GM12872 (cell line): Measurements from ENCODE around the gene ADCY1.

ENCODE experiments used
- TF ChIP-seq, protein P1 (sequence below): IDR thresholded peaks from 3 replicates; pipeline ENCODE4 v1.5.1; 2011; ENCODE audit warnings: low read depth, mild to moderate bottlenecking, low read length, moderate library complexity; ENCODE audit not compliant: insufficient read depth

The ADCY1 gene

DNA sequence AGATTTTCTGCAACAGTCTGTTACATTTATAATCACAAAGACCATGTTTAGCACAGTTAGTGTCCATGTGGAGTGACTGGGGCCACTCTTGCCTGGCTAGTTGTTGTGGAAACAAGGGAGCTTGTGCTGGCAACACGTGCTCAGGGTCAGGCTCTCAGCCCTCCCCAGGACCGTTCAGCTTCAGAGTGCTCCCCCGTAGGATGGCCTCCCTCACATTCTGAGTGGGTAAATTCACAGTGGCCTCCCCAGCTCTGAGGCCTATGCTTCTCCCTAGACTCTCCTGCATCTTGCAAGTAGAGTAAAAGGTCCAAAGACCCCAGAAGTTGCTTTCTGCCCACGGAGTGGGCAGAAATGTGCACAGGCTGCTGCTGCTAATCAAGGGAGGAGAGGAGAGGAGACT lies 122.3 kb downstream of the ADCY1 start:
- TF ChIP-seq, protein P1, sequence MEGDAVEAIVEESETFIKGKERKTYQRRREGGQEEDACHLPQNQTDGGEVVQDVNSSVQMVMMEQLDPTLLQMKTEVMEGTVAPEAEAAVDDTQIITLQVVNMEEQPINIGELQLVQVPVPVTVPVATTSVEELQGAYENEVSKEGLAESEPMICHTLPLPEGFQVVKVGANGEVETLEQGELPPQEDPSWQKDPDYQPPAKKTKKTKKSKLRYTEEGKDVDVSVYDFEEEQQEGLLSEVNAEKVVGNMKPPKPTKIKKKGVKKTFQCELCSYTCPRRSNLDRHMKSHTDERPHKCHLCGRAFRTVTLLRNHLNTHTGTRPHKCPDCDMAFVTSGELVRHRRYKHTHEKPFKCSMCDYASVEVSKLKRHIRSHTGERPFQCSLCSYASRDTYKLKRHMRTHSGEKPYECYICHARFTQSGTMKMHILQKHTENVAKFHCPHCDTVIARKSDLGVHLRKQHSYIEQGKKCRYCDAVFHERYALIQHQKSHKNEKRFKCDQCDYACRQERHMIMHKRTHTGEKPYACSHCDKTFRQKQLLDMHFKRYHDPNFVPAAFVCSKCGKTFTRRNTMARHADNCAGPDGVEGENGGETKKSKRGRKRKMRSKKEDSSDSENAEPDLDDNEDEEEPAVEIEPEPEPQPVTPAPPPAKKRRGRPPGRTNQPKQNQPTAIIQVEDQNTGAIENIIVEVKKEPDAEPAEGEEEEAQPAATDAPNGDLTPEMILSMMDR, result no peak

DNA sequence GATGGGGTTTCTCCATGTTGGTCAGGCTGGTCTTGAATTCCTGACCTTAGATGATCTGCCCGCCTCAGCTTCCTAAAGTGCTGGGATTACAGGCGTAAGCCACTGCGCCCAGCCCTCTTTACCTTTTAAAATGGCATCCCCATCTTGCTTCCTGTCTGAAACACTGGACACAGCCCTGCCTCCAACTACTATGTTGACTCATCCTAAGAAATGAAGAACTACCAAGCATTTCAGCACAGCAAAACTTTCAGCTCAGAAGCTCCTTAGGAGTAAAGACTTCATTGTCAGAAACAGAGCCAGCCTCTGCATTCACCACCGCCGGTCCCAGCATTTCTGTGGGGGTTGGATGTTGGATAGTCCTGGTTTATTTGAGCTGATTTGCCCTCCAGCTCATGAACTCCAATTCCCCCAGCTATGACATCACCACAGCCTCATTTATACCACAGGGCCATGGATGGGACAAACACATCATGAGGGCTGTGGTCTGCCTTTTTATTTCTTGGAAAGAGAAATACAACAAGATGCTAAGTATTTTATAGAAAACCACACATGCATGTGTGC lies 123.5 kb downstream of the ADCY1 start:
- TF ChIP-seq, protein P1, result no peak

GRCh38 chr7:45698303-45699014 lies 124.3 kb downstream of the ADCY1 start:
- TF ChIP-seq, protein P1, result no peak

DNA sequence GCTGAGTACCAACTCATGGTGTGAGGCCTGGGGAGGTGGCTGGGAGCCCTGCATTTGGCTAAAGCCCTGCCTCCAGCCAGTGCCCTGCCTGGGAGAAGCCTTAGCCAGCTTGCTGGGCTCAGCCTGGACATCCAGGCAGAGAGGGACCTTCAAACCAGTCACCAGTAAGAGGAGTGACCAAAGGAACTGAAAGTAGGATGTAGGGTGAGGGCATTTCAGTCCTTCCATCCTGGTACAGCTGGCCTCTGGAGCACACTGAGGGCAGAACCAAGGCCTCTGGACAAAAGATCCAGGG lies 124.8 kb downstream of the ADCY1 start:
- TF ChIP-seq, protein P1, result no peak

DNA sequence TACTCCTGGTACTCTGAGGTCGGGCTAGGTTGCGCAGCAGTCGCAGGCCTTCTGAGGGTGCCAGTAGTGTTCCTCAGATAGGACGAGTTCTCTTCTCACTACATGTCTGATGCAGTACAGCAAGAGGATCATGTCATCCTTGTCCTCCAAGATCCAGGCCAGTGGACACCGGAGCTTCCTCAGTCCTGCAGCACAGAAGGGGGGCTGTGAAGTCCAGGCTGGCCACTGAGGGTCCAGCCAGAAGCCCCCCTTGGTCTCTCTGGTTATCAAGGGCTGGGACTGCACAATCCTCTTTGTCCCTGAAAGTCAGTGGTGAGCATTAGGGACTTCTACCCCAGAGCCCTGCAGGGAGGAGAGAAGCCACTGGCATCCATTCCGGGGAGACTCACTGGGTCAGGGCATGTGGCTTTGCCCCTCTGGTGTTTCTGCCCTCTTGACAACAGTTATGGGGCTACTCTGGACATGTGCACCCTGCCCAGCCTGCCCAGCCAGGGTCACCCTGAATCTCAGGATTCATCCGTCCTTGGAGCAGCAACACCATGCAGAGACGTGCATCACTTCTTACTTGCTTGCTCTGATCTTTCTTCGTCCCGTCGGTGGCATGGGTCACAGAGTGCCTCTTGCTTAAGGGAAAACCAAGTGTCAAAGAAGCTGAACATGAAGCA lies 125.7 kb downstream of the ADCY1 start:
- TF ChIP-seq, protein P1, result no peak

- TF ChIP-seq, protein P1, result no peak
Measured at GRCh38 chr7:45700556-45700955, 126.4 kb downstream of the ADCY1 start.

- TF ChIP-seq, protein P1, result no peak
Measured at GRCh38 chr7:45701701-45702510, 127.7 kb downstream of the ADCY1 start.
